Heart left ventricle (tissue), 16 donors: ENCODE data around the gene ZFYVE19. TPM values are rescaled to one million over a fixed set of nuclear protein-coding genes. Genes with fewer than 3 reads are reported as not detected.

ENCODE experiments used
- ATAC-seq, 4 donors: fragments of 200-7000 bp; cut with Tn5 transposase; one replicate each; pipeline ENCODE4 v1.9.1; 2020 to 2022; ENCODE audit warnings: moderate library complexity in 4 of 4, mild to moderate bottlenecking in 3 of 4, moderate number of reproducible peaks in 1 of 4
- DNase-seq, 5 donors: peaks; one replicate each; pipeline ENCODE4 v3.0.0-alpha.2; 2020
- H3K27ac ChIP-seq, 12 donors: fragments of 200-600 bp; sonication (generic) in 4 of 12; one replicate each; pipeline versions ENCODE4 v1.5.0 to v1.8.0; 2016 to 2022; ENCODE audit warnings: mild to moderate bottlenecking in 2 of 12
- H3K27me3 ChIP-seq, 9 donors: fragments of 200-600 bp; sonication (generic) in 2 of 9; one replicate each; pipeline versions ENCODE4 v1.5.1 to v1.8.0; 2016 to 2022; ENCODE audit warnings: mild to moderate bottlenecking in 3 of 9
- H3K36me3 ChIP-seq, 9 donors: fragments of 200-600 bp; sonication (generic) in 2 of 9; one replicate each; pipeline versions ENCODE4 v1.5.0 to v1.8.0; 2018 to 2022; ENCODE audit warnings: mild to moderate bottlenecking in 2 of 9
- H3K4me1 ChIP-seq, 12 donors: fragments of 200-600 bp; sonication (generic) in 4 of 12; one replicate each; pipeline versions ENCODE4 v1.5.0 to v1.8.0; 2016 to 2022; ENCODE audit warnings: mild to moderate bottlenecking in 3 of 12
- H3K4me3 ChIP-seq, 12 donors: fragments of 200-600 bp; sonication (generic) in 4 of 12; one replicate each; pipeline versions ENCODE4 v1.5.0 to v1.8.0; 2017 to 2022; ENCODE audit warnings: mild to moderate bottlenecking in 9 of 12, moderate library complexity in 4 of 12
- H3K9me3 ChIP-seq, 12 donors: fragments of 200-600 bp; sonication (generic) in 4 of 12; one replicate each; pipeline versions ENCODE4 v1.5.0 to v1.8.0; 2016 to 2022; ENCODE audit warnings: mild to moderate bottlenecking in 1 of 12
- POLR2A ChIP-seq, 2 donors: fragments of 450-650 bp; IDR thresholded peaks; one replicate each; pipeline ENCODE4 v1.6.1; 2017; ENCODE audit warnings: antibody characterized with exemption in 2 of 2, mild to moderate bottlenecking in 2 of 2, moderate library complexity in 2 of 2
- WGBS, 4 donors: extraction: QIAGEN DNeasy Blood & Tissue Kit in 2 of 4; methylation state at CpG; one replicate each; pipeline versions ENCODE4 v1.1.5 to v1.1.7; 2013 to 2018; 5-methylcytosine and 5-hydroxymethylcytosine counted together
- intact Hi-C, 10 donors: fragments of 100-400 bp; cut with DNase I; formaldehyde crosslinking; loops; one replicate each; pipeline versions ENCODE4 v1.11.1 to v1.14.2; 2022
- polyA plus RNA-seq, 2 donors: library from polyadenylated mRNA; stranded (reverse); fragments of 200-250 nt; gene quantifications; one replicate each; pipeline ENCODE4 v1.2.3, GENCODE V29; 2013
- total RNA-seq, 9 donors: library from RNA; depleted of rRNA in 2 of 9; stranded (reverse); fragments of >200 nt in 2 of 9; fragmentation: NEBNext Ultra II Directional in 3 of 9; extraction: Animal tissue kit (Norgen Biotek cat#: 25700) in 3 of 9; gene quantifications; one replicate each; pipeline versions ENCODE4 v1.1.0 to v1.2.4, GENCODE V29; 2016 to 2023
- TF ChIP-seq, protein P1 (sequence below), 12 donors: fragments of 200-600 bp; sonication (generic) in 4 of 12; IDR thresholded peaks; one replicate each; pipeline versions ENCODE4 v1.5.0 to v1.8.0; 2018 to 2022; ENCODE audit warnings: antibody characterized with exemption in 12 of 12, mild to moderate bottlenecking in 5 of 12
- donor health status: ischemic (EF 13 %, LVEDD 7.1; RV severe dilation, severe dysfunction).
- donor health status: healthy with polysubstance abuse.
- donor health status: DM: no; HTN: yes; CAD: no.
- donor health status: DM: no; HTN: no; CAD: no.
- donor health status: ischemic (EF 25% LVEDD 6.9; RV normal size, moderate dysfunction).
- donor health status: ischemic (EF 25% LVEDD 5.7; RV mildly dilated, moderate dysfunction).
- donor health status: healthy.
- donor health status: DM: yes; HTN: yes; CAD: no.
- donor health status: ischemic (EF 35%, LVEDD 5.7; RV mildly dilated, moderate dysfunction).
- donor health status: nonischemic (EF 11% LVEDD 7.7; RV severe dilation, severe dysfunction).
- donor health status: DM: yes; HTN: yes; CAD: no.
- donor health status: PGD.
- donor health status: ischemic (EF 29% LVEDD 5.4; RV normal size, mild dysfunction).
- donor health status: nonischemic (EF 23%, LVEDD 6.1; RV moderate dilation, normal function).

Gene ZFYVE19
- total and polyA plus RNA-seq, 11 donors = 10.5 to 27.1 (median 18.8) TPM

DNA sequence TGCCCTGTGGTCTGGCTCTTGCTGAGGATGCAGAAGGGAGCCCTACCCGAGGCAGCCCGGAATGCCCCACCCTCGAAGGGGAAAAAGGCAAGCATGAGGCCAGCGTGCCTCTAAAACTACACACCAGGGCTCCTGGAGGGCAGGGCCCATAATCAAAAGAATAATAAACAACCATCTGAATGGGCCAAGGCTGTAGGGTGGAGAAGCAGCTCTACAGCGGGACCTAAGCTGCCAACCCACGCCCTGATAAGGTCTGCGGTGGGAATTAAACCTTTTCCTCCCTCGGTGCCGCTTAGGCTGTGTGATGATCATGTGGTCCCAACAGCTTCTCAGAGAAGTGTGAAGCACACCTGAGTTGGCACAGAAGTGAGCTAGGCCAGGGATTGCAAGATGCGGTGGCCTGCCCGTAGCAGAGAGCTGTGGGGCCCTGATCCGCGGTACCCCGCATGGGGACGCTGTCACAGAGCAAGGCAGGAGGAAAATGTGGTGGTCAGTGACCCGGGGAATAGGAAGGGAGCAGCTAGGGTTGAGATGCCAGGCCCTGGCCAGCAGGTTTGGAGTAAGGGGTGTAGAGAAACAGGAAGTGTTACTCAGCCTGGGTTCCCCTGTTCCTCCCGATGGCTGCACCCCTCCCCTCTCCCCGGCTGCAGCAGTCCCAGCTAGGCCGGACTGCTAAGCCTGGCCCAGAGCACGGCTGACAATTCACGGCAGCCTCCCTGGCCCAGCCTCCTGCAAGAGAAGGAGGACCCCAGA lies 38.2 kb upstream of the ZFYVE19 start:
- 73 to 86% (median 78%) methylated on average over 21 of the region's 21 CpGs for WGBS, 4 donors
- H3K4me1 ChIP-seq = peaks cover 0 to 47% (median 13%) of the 10 kb centered on the region in 12 donors
- no peaks in the 10 kb centered on the region for H3K27me3 ChIP-seq
- no peak for DNase-seq
- H3K27ac ChIP-seq = peak overlapping the region in 1 of 12 donors; percentile 24
- no peak for ATAC-seq
- intact Hi-C loops = loop anchor here in 4 of 10 donors (5.0 to 10.0 kb wide), 4 partner anchors 34 to 174 kb away; partner anchors contain the start of genes DNAJC17 (in 1 of the 4), KNL1 (in 1 of the 4), VPS18 (in 1 of the 4) and ZFYVE19 (in 1 of the 4)
- no peaks in the 10 kb centered on the region for H3K9me3 ChIP-seq
- peaks cover 0 to 53% (median 22%) of the 10 kb centered on the region in 9 donors for H3K36me3 ChIP-seq
- H3K4me3 ChIP-seq = no peak overlapping the region
- TF ChIP-seq POLR2A (IDR thresholded peaks at IDR 0.05) = no peak

DNA sequence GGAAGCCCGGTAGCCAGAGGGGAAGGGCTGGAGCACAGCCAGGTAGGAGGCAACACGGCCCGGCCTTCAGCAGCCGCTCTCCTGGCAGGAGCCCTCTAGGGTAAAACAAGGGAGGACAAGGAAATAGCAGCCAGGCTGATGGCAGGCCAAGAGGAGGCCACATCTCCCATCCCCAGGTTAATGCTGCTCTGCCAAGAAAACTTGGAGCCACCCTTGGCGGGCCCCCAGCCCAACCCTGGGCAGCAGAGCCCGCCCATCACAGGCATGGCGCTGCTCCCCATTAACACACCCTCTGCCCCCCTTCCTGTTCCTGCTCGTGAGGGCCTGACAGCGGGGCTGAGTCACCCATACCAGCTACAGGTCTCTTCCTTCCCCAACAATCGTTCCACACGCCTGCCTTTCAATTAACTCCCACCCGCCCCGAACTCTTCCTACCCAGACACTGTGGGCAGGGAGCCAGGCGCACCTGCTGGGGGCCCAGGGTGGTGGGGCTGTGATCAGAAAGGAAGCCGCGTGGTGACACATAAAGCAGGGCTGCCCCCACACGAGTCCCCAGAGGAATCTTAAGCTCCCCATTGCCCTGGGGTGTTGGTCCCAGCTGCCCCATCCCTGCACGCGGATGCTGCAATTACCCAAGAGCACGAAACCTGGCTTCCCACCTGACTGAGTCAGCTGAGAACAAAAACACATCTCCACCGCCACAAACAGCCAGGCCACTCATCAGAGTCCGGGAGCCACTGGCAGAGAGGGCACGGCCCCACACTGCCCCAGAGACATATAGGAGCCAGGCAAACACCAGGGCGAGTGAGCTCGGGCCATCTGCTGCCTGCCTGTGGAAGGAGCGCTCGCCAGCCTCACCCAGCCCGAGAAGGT lies 37.4 kb upstream of the ZFYVE19 start, which contains the start of gene C15orf62:
Gene C15orf62 (plus strand): TSS at position 707 of the 873 bp plus-strand sequence. CDS start 516 bp downstream, outside the sequence.
- intact Hi-C loops = loop anchor here in 4 of 10 donors (5.0 to 10.0 kb wide), 4 partner anchors 33 to 175 kb away; partner anchors contain the start of genes DNAJC17 (in 1 of the 4), KNL1 (in 1 of the 4), VPS18 (in 1 of the 4) and ZFYVE19 (in 1 of the 4)
- Histone ChIP-seq H3K36me3 (peaks cover 2 to 61% (median 30%) of the 10 kb centered on the region in 9 donors), H3K9me3 (no peaks in the 10 kb centered on the region), H3K4me1 (peaks cover 0 to 39% (median 6%) of the 10 kb centered on the region in 12 donors), H3K27ac (peak within 1 kb of the TSS in 2 of 12 donors; percentile 10 to 24), H3K27me3 (no peaks in the 10 kb centered on the region), H3K4me3 (no peak within 1 kb of the TSS)
- DNase-seq = no peak
- ATAC-seq = no peak
- TF ChIP-seq, protein P1, sequence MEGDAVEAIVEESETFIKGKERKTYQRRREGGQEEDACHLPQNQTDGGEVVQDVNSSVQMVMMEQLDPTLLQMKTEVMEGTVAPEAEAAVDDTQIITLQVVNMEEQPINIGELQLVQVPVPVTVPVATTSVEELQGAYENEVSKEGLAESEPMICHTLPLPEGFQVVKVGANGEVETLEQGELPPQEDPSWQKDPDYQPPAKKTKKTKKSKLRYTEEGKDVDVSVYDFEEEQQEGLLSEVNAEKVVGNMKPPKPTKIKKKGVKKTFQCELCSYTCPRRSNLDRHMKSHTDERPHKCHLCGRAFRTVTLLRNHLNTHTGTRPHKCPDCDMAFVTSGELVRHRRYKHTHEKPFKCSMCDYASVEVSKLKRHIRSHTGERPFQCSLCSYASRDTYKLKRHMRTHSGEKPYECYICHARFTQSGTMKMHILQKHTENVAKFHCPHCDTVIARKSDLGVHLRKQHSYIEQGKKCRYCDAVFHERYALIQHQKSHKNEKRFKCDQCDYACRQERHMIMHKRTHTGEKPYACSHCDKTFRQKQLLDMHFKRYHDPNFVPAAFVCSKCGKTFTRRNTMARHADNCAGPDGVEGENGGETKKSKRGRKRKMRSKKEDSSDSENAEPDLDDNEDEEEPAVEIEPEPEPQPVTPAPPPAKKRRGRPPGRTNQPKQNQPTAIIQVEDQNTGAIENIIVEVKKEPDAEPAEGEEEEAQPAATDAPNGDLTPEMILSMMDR (IDR thresholded peaks at IDR 0.05) = no peak
- no peak for TF ChIP-seq POLR2A (IDR thresholded peaks at IDR 0.05)
- 60 to 75% (median 69%) methylated on average over 21 to 28 of the region's 28 CpGs for WGBS, 4 donors

DNA sequence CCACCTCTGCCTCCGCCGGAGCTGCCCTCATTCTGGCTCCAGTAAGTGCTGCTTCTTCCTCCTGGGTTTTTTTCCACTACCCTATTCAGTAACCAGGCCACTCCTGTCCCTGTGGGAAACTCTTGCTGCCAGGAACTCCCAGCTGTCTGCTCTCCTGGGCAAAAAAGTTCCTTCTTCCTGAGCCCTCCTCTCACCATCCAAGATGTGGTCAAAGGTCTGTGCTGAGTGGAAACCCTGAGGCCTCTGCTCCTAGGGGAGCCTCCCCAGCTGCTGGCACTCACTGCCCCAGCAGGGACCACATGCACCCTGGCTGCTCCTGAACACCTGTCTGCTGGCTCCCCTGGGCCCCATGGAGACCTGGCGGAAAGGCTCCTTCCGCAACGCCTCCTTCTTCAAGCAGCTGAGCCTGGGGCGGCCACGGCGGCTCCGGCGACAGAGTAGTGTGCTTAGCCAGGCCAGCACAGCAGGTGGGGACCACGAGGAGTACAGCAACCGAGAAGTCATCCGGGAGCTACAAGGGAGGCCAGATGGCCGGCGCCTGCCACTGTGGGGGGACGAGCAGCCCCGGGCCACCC lies 36.7 kb upstream of the ZFYVE19 start:
- H3K9me3 ChIP-seq = no peaks in the 10 kb centered on the region
- DNase-seq (no peak), ATAC-seq (no peak)
- 79 to 85% (median 82%) methylated on average over 9 to 17 of the region's 17 CpGs for WGBS, 4 donors
- no peaks in the 10 kb centered on the region for H3K27me3 ChIP-seq
- peaks cover 2 to 68% (median 38%) of the 10 kb centered on the region in 9 donors for H3K36me3 ChIP-seq
- no peak overlapping the region for H3K4me3 ChIP-seq
- TF ChIP-seq, protein P1 (IDR thresholded peaks at IDR 0.05) = no peak
- TF ChIP-seq POLR2A (IDR thresholded peaks at IDR 0.05) = no peak
- intact Hi-C loops = no loop called here
- H3K4me1 ChIP-seq = peaks cover 0 to 31% (median 2%) of the 10 kb centered on the region in 12 donors
- H3K27ac ChIP-seq = peak overlapping the region in 1 of 12 donors; percentile 10

DNA sequence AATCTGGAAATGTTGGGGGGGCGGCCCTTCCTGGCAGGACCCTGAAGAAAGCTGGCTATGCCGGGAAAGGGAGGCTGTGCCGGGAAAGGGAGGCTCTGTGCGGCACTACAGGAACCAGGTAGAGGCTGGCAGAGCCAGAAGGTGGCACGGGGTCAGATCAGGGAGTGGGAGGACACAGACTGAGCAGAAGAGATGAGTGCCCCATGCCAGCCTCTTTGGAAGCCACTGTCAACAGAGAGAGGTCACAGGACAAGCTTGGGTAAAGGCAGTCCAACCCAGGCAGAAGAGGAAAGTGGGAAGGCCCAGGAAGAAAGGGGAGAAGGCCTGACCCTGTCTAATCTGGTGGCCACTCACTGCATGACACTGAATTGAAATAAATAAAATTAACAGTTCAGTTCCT lies 35.6 kb upstream of the ZFYVE19 start:
- H3K36me3 ChIP-seq = peaks cover 2 to 78% (median 48%) of the 10 kb centered on the region in 9 donors
- peaks cover 0 to 25% (median 2%) of the 10 kb centered on the region in 12 donors for H3K4me1 ChIP-seq
- DNase-seq = no peak
- no peak overlapping the region for H3K4me3 ChIP-seq
- TF ChIP-seq POLR2A (IDR thresholded peaks at IDR 0.05) = no peak
- TF ChIP-seq, protein P1 (IDR thresholded peaks at IDR 0.05) = no peak
- H3K27ac ChIP-seq = no peak overlapping the region
- H3K27me3 ChIP-seq = no peaks in the 10 kb centered on the region
- intact Hi-C loops = no loop called here
- no peaks in the 10 kb centered on the region for H3K9me3 ChIP-seq
- WGBS, 4 donors = 92 to 97% (median 94%) methylated on average over 5 of the region's 5 CpGs
- no peak for ATAC-seq
